HG03064 (cell line): ENCODE results near the gene OR6B2.
A peak's percentile ranks its signal among the peaks of the same experiment; 100 is the strongest.

ENCODE experiments used
- ATAC-seq: cut with Tn5 transposase; IDR thresholded peaks from one replicate; pipeline ENCODE4 v1.9.1; 2021; ENCODE audit warnings: low read depth; ENCODE audit not compliant: unreplicated experiment

Gene OR6B2

DNA sequence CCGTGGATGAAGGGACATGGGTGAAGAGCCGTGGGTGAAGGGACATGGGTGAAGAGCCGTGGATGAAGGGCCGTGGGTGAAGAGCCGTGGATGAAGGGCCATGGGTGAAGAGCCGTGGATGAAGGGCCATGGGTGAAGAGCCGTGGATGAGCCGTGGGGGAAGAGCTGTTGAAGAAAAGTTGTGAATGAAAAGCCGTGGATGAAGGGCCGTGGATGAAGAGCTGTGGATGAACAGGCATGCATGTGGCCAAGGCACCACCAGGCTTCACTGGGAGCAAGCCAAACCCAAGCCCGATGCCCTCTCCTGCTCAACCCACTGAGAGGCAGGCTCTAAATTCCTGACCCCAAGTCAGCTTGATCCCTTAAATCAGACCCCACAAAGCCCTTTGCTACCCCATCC, 12.5 kb upstream of the OR6B2 start:
- no peak for ATAC-seq

DNA sequence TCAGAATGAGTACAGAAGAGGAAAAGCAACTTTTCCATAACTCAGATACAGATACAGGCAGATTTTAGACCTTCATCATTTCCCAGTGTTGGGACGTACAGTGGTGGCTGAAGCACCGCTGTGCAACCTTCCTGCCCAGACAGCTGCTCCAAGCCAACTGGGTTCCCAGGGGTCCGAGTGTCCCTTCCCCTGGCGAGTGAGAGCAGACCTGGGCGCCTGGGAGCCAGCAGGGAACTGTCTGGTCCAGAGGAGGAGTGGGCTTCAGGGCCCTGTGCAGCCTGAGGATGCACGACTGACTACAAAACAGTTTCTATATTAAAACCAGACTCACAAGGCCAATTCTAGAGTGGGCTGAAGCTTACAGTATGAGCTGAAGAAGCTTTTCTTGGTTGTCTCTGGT, 11.1 kb upstream of the OR6B2 start:
- ATAC-seq: no peak

DNA sequence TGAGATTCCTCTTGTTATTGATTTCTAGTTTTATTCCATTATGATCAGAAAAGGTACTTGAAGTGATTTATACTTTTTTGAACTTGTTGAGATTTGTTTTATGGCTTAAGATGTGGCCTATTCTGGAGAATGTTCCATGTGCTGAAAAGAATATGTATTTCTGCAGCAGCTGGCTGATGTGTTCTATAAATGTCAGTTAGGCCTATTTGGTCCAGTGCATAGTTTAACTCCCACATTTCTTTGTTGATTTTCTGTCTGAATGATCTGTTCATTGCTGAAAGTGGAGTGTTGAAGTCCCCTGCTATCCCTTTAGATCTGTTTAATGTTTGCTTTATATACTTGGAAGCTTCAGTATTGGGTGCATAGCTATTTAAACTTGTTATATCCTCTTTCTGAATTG, 7.1 kb upstream of the OR6B2 start:
- ATAC-seq: no peak

DNA sequence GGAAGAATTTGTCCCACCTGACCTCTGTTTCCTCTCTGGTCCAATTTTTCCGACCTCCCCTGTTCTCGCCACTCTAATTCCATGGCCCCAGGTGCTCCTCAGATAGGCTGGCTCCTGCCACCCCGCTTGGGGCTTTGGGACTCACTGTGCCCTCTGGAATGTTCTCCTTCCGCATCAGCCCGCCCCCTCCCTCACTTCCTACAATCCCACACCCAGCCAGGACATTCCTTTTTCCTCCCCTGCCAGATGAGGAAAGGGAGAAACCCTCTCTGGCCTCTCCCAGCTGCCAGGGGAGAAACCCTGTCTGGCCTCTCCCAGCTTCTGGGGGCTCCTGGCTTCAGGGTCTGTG, 3.1 kb upstream of the OR6B2 start:
- ATAC-seq: no peak

DNA sequence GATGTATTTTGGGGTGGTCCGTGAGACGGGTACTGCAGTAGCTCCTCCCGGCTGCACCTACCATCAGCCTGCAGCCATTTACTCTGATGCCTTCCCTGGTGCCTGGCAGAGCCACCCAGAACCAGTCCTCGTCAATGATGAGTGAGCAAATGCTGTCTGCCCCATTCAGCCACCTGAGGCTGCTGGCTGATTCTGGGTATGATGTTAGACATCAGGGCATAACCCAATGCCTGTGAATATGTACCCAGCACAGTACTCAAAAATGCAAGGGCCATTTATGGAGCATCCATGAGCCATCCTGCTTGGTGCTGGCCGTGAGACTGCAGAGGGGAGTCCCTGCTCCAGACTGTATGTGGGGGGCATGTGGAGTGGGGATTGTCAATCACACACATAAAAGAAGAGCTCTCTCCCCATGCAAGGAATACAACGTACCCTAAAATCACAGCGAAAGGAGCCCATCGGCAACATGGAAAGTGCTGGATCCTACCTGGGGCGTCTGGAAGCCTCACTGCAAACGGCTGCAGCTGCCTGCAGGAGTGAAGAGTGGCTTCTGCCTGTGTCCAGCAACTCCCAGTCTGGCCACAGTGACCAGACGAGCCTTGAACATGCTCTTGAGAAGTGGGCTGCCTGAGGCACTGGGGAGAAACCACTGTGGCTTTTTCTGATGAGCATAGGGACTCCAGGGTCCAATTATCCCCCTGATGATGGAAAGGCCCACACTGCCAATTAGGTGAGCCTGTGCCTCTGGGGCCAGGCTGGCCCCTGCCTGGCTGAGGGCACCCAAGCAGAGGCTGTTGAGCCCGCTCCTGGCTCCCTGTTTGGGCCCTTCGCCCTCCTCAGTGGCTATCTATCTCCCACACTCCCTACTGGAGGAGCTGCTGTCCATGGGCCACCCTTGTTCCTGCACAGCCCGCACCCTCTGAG, 2.4 kb upstream of the OR6B2 start:
- no peak for ATAC-seq

DNA sequence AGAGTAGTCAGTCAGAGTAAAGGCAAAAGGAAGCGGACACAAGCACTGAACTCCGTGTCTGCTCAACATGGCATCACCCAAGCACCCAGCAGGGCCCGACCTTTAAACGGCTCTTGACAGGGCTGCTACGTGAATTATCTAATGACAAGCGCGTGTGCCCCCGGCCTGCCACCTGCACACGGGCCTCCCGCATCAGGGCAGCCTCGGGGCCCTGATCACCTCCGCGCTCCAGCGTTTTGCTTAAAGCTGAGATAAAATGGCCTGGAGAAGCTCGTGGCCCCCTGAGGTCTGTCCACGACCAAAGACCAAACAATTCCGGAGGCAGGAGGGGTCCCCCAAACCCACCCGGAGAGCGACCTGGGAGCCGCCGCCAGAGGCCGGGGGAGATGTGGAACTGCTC, 5.5 kb downstream of the OR6B2 start:
- peak; percentile 15 for ATAC-seq

DNA sequence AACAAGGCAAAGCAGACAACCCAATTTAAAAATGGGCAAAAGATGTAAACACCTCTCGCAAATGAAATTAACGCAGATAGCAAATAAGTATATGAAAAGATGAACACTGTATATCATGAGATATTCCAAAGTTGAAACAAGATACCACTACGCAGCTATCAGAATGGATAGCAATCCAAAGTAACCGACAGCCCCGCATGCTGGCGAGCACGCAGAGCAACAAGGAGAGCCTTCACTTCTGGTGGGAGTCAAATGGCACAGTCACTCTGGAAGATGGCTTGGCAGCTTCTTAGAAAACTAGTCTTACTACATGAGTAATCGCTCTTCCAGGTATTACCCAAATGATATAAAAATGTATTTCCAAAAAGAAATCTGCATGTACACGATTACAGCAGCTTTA, 6.4 kb downstream of the OR6B2 start:
- ATAC-seq: no peak

DNA sequence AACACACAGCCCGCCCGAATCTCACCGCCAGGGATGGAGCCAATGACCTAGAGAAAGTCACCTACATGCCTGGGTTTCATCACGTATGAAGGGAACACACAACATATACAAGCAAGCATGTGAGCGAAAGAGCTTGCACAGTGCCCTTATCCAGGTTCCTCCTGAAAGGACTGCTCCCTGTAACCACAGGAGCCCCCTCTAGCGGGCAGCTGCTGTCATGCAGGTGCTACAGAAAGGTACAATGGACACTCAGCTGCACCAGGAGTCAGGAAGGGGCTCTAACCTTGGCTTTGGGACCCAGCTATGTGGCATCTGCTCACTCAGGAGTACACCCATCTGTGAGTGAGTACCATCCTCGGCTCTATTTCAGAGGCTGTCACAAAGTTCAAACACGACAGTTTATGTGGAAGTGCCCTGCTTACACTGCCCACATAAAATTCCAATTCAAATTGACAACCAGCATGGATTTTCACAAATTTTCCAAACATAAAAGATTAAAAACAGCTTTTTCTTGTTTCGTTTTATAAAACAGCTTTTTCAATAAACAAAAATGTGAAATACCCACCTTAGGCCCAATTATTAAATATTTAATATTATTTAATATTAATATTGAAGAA, 8.6 kb downstream of the OR6B2 start:
- ATAC-seq: no peak

DNA sequence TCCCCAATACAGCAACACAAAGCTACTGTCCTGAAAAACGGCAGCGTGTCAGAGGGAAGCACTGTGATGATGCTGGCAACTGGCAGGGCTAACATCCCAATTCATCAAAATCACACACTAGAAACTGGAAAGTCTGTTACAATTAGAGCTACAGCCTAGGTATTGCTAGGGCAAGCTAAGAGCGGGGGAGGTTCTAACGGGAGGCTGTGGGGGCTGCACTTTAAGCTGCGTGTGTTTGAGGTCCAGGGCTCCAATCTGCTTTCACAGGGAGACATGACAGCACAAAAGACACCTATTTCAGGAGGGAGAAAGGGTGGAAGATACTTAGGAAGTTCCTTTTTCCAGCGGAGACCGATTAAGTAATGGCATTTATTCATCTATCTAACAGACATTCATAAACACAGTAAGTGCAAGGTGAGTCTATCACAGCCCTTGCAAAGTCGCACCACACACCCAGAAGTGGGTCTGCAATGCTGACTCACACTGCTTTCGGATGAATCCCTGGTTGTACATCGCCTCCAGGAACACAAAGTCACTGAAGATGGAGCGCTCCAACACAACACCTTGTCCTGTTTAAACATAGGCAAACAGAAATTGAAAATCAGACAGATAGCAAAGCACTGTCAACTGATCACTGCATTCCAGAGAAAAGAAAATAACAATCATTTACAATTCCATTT, 12.0 kb downstream of the OR6B2 start:
- ATAC-seq: no peak

DNA sequence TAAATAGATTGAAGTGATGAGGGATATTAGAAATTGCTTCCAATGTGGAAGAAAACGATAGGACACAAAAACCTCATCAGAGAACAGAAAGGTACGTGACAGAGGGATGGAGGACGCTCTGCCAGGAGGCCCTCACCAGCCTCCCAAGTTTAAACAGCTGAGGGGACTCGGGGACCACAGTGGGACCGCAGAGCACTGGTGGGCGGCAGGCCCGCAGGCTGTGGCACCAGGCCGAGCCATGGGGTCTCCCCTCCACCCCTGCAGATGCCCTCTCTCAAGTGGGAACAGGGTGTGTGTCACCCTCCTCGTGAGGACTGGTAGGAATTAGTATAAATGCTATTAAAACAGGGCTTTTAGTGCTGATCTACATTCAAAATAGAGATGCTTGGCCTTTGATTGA, 15.9 kb downstream of the OR6B2 start:
- ATAC-seq: no peak

DNA sequence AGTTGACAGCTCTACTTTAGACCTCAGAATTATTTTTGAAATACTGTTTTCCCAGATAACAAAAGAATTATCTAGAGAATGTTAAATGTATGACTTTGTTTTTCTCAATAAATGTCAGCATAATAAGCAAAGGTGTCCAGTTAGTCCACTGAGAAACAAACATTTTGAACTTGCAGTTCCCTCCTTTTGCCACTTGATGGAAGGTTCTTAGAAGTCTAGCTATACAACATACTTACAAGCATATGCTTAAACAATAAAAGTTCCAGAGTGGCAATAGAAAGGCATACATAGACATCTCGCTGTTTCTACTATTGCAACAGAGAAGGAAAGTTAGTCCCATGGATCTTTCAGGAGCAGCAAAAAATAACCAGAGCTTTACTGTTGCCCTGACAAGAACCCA, 16.9 kb downstream of the OR6B2 start:
- no peak for ATAC-seq

DNA sequence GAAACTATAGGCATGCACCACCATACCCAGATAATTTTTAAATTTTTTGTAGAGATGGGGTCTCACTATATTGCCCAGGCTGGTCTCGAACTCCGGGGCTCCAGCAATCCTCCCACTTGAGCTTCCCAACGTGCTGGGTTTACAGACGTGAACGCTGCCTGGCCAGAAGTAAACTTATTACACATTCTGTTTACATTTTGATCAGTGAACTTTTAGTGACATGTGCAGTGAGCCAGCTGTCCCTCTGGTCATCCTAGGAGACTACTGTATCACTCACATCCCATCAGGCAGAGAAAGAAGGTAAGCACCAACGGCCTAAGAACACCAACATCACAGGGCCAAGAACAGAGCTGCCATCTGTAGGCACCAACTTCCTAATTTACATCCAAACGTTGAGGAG, 27.2 kb downstream of the OR6B2 start:
- ATAC-seq: no peak

DNA sequence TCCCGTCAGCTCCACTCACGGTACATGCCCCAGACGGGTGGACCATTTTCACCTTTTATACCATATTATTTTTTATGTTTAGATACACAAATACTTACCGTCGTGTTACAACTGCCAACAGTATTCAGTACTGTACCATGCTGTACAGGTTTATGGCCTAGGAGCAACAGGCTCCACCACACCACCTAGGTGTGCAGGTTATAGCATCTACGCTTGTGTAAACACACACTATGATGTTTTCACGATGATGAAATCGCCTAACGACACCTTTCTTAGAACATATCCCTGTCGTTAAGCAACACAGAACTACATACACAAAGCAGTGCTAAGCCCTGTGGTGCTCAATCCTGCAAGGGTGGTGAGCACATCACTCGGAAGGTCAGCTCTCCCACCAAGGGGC, 29.6 kb downstream of the OR6B2 start:
- no peak for ATAC-seq

DNA sequence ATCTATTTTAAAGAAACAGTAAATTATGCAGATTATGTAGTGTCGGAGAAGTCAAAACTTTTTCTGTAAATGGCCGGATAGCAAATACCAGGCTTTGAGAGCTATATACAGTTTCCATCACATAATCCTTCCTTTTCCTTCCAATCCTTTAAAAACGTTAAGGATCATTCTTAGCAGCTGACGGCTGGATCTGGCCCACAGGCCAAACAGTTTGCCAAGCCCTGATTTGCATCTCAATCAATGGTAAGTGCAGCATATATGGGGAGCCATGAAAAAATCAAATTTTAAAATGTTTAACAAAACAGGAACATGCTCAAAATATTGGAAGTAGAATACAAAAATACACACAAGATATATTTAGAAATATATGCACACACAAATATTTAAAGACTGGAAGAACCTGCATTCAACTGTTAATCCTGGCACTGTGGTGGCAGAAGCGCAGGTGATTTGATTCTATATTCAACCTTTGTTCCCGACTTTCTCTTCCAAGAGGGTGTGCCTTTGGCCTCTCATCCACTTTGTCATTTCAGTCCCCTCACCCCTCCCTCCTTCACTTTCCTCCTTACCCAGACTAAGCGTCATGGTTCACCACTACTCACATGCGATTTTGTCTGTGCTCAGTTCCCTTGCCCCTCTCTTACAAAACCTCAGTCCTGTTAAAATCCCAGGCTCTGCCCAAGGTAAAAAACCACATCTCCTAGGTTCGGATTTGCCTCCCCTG, 32.4 kb downstream of the OR6B2 start:
- no peak for ATAC-seq

DNA sequence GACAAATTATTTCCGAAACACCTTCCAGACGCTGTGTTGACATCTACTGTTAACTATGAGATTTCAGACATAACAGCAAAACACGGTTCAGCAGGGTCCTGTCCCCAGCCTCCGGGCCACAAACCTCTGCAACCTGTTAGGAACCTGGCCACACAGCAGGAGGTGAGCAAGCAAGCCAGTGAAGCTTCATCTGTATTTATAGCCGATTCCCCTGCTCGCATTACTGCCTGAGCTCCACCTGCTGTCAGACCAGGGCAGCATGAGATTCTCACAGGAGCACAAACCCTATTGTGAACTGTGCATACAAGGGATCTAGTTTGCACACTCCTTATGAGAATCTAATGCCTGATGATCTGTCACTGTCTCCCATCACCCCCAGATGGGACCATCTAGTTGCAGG, 36.1 kb downstream of the OR6B2 start:
- no peak for ATAC-seq

DNA sequence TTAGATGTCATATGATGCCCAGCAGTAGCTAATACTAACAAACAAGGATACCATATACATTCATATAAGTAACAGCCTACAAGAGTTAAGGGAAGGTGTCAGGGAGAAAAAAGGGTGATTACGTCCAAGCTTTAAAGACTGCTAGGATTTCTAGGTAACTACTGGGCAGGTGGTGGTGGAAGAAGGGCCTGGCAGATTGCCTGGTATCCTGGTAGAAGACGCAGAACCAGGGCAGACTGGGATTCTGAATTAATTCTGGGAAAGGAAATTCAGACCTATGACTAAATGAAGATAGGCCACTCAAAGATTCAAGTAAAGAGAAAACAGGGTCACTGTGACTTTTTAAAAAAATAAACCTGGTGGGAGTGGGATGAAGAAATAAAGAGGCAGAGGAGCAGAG, 36.9 kb downstream of the OR6B2 start:
- ATAC-seq: no peak

DNA sequence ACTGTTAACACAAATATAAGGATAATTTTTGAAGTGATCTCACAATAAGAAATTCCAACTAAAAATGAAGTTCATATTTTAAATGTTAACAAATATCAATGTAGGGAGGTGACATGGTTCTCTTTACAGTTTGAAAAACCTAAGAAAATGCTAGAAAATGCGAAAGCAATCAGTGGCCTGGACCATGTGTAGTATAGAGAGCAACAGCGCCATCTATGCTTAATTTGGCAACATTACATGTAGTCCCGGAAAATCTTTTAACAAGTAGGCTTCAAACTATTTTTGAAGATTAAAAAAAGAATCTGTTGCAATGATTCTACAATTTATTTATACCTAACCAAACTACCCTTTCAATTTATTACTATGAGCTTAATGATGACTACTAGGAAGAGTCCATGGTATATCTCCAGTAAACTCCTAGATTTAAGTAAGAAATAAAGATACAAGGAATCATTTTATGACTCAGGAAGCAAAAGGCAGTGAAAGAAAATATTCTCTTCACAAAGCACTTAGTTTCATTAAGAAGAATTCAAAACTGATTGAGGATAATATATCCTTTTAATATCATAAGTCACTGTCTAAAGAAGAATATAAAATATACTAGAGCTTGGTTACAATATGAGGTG, 38.4 kb downstream of the OR6B2 start:
- no peak for ATAC-seq

DNA sequence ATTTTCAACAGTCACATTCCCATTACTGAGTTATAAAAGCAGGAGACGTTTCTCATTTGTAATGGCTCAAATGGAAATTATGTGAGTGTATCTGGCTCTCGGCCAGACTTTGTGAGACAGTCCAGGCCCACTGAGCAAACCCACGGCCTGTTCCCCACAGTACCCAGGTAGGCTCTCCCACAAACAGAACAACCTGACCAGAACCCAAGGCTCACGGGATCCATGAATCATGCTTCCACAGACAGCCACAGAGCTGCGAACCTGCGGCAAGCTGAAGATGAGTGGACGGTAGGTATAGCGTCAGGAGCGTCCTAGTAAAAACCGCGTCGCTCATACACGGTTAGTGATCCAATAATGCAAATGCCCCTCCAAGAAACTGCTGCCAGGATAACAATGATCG, 39.3 kb downstream of the OR6B2 start:
- no peak for ATAC-seq

DNA sequence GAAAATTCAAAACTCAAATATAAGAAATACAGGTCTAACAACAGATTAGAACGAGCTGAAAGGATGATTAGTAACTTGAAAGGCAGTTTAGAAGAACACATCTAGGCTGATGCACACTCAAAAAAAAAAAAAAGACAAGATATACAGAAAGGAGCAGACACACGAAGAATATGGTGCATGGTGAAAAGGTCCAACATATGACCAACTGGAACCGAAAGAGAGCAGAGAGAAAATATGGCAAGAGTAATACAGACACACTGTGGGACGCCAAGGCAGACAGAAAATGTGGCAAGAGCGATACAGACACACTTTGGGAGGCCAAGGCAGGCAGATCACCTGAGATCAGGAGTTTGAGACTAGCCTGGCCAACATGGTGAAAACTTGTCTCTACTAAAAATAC, 44.9 kb downstream of the OR6B2 start:
- no peak for ATAC-seq

DNA sequence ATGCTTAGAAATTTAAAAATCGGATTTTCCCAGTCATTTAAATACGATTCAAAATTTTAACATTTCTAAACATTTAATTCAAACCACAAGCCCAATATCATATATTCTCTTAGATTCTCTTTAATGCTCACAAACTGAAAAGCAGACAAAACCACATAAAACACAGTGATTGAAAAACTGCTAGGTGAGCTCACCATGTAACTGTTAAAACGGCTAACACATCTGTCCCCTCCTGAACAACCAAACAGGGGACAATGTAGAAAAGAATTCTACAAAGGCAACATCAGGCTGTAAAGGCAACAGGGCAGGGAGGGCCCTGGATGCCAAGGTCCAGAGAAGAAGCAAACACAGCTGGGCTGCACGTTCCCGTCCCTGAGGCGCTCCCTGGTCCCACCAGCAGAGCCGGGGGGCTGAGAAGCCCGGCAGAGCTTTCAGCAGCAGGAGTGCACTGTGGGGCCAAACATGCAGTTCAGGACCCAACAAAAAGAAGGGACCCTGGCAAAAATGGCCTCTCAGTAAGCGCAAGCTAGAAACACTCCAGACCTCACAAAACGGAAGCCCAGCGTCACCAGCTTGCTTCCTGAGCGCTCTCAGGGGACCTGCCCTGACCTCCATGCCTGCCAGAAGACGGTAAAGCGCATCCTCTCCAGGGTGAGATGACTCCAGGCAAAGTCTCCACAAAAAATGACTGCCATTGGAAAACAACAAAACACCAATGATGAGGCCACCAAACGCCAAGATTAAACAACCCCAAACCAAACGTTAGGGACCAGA, 45.6 kb downstream of the OR6B2 start:
- no peak for ATAC-seq
